ENCODE data around the gene EFNA3. TPM values are rescaled to one million over a fixed set of nuclear protein-coding genes. Genes with fewer than 3 reads are reported as not detected.

Gene EFNA3
- total RNA-seq, 2 experiments from 2014 or later, result 0.22 to 0.47 TPM

GRCh38 chr1:155068599-155068998 is 10.0 kb upstream of the EFNA3 start:
- H3K4me3 Mint-ChIP-seq, result peak overlapping the region; percentile 54
- POLR2A ChIA-PET, result no interaction called here
- H3K4me1 ChIP-seq (ENCODE audit: insufficient read depth, low read length), result peaks cover 39% of the 10 kb centered on the region

GRCh38 chr1:155069551-155070157 is 9.0 kb upstream of the EFNA3 start:
- peaks cover 36% of the 10 kb centered on the region for H3K4me1 ChIP-seq (ENCODE audit: insufficient read depth, low read length)
- H3K27me3 ChIP-seq (ENCODE audit: control insufficient read depth in 1 of 2, insufficient read depth in 2 of 2, low read length in 2 of 2), result no peaks in the 10 kb centered on the region
- intact Hi-C loops (cut with DNase I, micrococcal nuclease), result loop anchor here in 1 of 2 experiments (2.0 kb wide), 1 partner anchor 15 kb away; no protein-coding TSS in a partner anchor
- no peaks in the 10 kb centered on the region for H3K9me3 ChIP-seq (ENCODE audit: control insufficient read depth in 1 of 2, insufficient read depth in 1 of 2, low read length in 2 of 2)
- peaks cover 19% of the 10 kb centered on the region for H3K36me3 ChIP-seq (ENCODE audit: insufficient read depth, low read length)
- ChIA-PET POLR2A (interaction anchor here (1.4 to 2.3 kb wide), 4 partner anchors 10 to 103 kb away, joined by 5 to 11 read pairs (median 6); partner anchors contain the start of gene KRTCAP2), CTCF (interaction anchor here (1.4 to 2.6 kb wide), 2 partner anchors 13 to 15 kb away, joined by 3 to 14 read pairs; no protein-coding TSS in a partner anchor)
- peaks cover 35% of the 10 kb centered on the region for H3K4me1 Mint-ChIP-seq (ENCODE audit: low read depth)
- peaks cover 12% of the 10 kb centered on the region for H3K36me3 Mint-ChIP-seq (ENCODE audit: low read depth)
- no peak overlapping the region for H3K27ac Mint-ChIP-seq
- TF ChIP-seq CTCF (IDR thresholded peaks at IDR 0.05), result no peak
- no peaks in the 10 kb centered on the region for H3K27me3 Mint-ChIP-seq
- DNase-seq, result no peak
- no peaks in the 10 kb centered on the region for H3K9me3 Mint-ChIP-seq
- H3K27ac ChIP-seq (ENCODE audit: low read depth in 1 of 2, low read length in 2 of 2), result no peak overlapping the region
- no peak overlapping the region for H3K4me3 Mint-ChIP-seq
- no peak for ATAC-seq (ENCODE audit: poor library complexity)
- H3K4me3 ChIP-seq (ENCODE audit: low read length), result no peak overlapping the region

More at GRCh38 chr1:155068599-155068998, 10.0 kb upstream of the EFNA3 start:
- H3K27me3 ChIP-seq (ENCODE audit: control insufficient read depth in 1 of 2, insufficient read depth in 2 of 2, low read length in 2 of 2), result no peaks in the 10 kb centered on the region
- CTCF ChIA-PET, result interaction anchor here (0.8 kb wide), 1 partner anchor 17 kb away, joined by 3 read pairs; no protein-coding TSS in a partner anchor
- no peak overlapping the region for H3K27ac ChIP-seq (ENCODE audit: low read depth in 1 of 2, low read length in 2 of 2)
- TF ChIP-seq CTCF (IDR thresholded peaks at IDR 0.05), result no peak
- no peak overlapping the region for H3K4me3 ChIP-seq (ENCODE audit: low read length)
- no peaks in the 10 kb centered on the region for H3K27me3 Mint-ChIP-seq
- ATAC-seq (ENCODE audit: poor library complexity) (no peak), DNase-seq (no peak)
- no peak overlapping the region for H3K27ac Mint-ChIP-seq
- peaks cover 19% of the 10 kb centered on the region for H3K36me3 ChIP-seq (ENCODE audit: insufficient read depth, low read length)
- H3K9me3 ChIP-seq (ENCODE audit: control insufficient read depth in 1 of 2, insufficient read depth in 1 of 2, low read length in 2 of 2), result no peaks in the 10 kb centered on the region
- peaks cover 16% of the 10 kb centered on the region for H3K36me3 Mint-ChIP-seq (ENCODE audit: low read depth)
- peaks cover 37% of the 10 kb centered on the region for H3K4me1 Mint-ChIP-seq (ENCODE audit: low read depth)
- intact Hi-C loops (cut with DNase I, micrococcal nuclease), result no loop called here
- no peaks in the 10 kb centered on the region for H3K9me3 Mint-ChIP-seq

- intact Hi-C loops (cut with DNase I, micrococcal nuclease), result loop anchor here in 1 of 2 experiments (2.0 kb wide), 1 partner anchor 15 kb away; no protein-coding TSS in a partner anchor
- Mint-ChIP-seq H3K36me3 (ENCODE audit: low read depth) (peaks cover 12% of the 10 kb centered on the region), H3K9me3 (no peaks in the 10 kb centered on the region), H3K4me1 (ENCODE audit: low read depth) (peaks cover 30% of the 10 kb centered on the region), H3K4me3 (no peak overlapping the region), H3K27me3 (no peaks in the 10 kb centered on the region), H3K27ac (no peak overlapping the region)
- DNase-seq (no peak), ATAC-seq (ENCODE audit: poor library complexity) (no peak)
- TF ChIP-seq CTCF (IDR thresholded peaks at IDR 0.05), result no peak
- H3K4me1 ChIP-seq (ENCODE audit: insufficient read depth, low read length), result peaks cover 30% of the 10 kb centered on the region
- no peaks in the 10 kb centered on the region for H3K9me3 ChIP-seq (ENCODE audit: control insufficient read depth in 1 of 2, insufficient read depth in 1 of 2, low read length in 2 of 2)
- H3K36me3 ChIP-seq (ENCODE audit: insufficient read depth, low read length), result peaks cover 19% of the 10 kb centered on the region
- CTCF ChIA-PET, result interaction anchor here (0.5 to 2.6 kb wide), 9 partner anchors 8 to 134 kb away, joined by 3 to 14 read pairs (median 3); partner anchors contain the start of genes EFNA3 and PMVK
- H3K27ac ChIP-seq (ENCODE audit: low read depth in 1 of 2, low read length in 2 of 2), result no peak overlapping the region
- POLR2A ChIA-PET, result interaction anchor here (0.6 to 2.3 kb wide), 7 partner anchors 9 to 1376 kb away, joined by 3 to 11 read pairs (median 5); partner anchors contain the start of gene KRTCAP2
- peak overlapping the region; percentile 49 for H3K4me3 ChIP-seq (ENCODE audit: low read length)
- H3K27me3 ChIP-seq (ENCODE audit: control insufficient read depth in 1 of 2, insufficient read depth in 2 of 2, low read length in 2 of 2), result no peaks in the 10 kb centered on the region
Observed at GRCh38 chr1:155070158-155070621, 8.4 kb upstream of the EFNA3 start.

Measured in CD4-positive, alpha-beta T cell (primary cell).